A673 (cell line): ENCODE data around the gene PXDN. TPM values are rescaled to one million over a fixed set of nuclear protein-coding genes. Genes with fewer than 3 reads are reported as not detected.
A peak's percentile ranks its signal among the peaks of the same experiment; 100 is the strongest.

ENCODE experiments used
- BruUV-seq: library from RNA; stranded (reverse); fragments of 400-500 nt; replicated peaks from 2 replicates; lab custom pipeline; 2021; lab: Mats Ljungman, UMichigan
- CTCF ChIA-PET: fragments of 300-600 bp; sonication (Branson Sonifier 250); formaldehyde crosslinking; loops from one replicate; lab custom pipeline; 2022; ENCODE audit warnings: antibody characterized with exemption; lab: Charles Lee
- POLR2A ChIA-PET: fragments of 300-600 bp; sonication (Branson Sonifier 250); formaldehyde crosslinking; loops from one replicate; lab custom pipeline; 2022; ENCODE audit warnings: antibody characterized with exemption; ENCODE audit not compliant: low non-redundant PET; lab: Charles Lee
- DNase-seq: peaks from one replicate; pipeline ENCODE4 v3.0.0-alpha.2; 2015; ENCODE audit warnings: low spot score
- H3K27ac ChIP-seq: fragments of 200-600 bp; sonication (generic); 2 replicates; pipeline ENCODE4 v1.5.1; 2016; ENCODE audit warnings: mixed run types, low read depth, mild to moderate bottlenecking, mixed read lengths, antibody characterized with exemption, low read length; ENCODE audit not compliant: poor library complexity, severe bottlenecking
- H3K27me3 ChIP-seq: fragments of 200-600 bp; sonication (generic); replicated peaks from 2 replicates; pipeline ENCODE4 v1.6.1; 2017; ENCODE audit warnings: mixed run types, low read depth, mild to moderate bottlenecking, mixed read lengths, antibody characterized with exemption, low read length; ENCODE audit not compliant: insufficient read depth, poor library complexity
- H3K36me3 ChIP-seq: fragments of 200-600 bp; sonication (generic); 2 replicates; pipeline ENCODE4 v1.6.1; 2016; ENCODE audit warnings: mixed run types, mild to moderate bottlenecking, mixed read lengths, antibody characterized with exemption, low read length; ENCODE audit not compliant: insufficient read depth, poor library complexity, severe bottlenecking
- H3K4me1 ChIP-seq: fragments of 200-600 bp; sonication (generic); 2 replicates; pipeline ENCODE4 v1.6.1; 2017; ENCODE audit warnings: mixed run types, mild to moderate bottlenecking, mixed read lengths, antibody characterized with exemption, low read length; ENCODE audit not compliant: insufficient read depth, poor library complexity, severe bottlenecking
- H3K4me3 ChIP-seq: fragments of 200-600 bp; sonication (generic); 2 replicates; pipeline ENCODE4 v1.5.1; 2016; ENCODE audit warnings: low read depth, mixed run types, mild to moderate bottlenecking, mixed read lengths, low read length; ENCODE audit not compliant: poor library complexity, severe bottlenecking
- H3K9me3 ChIP-seq: fragments of 200-600 bp; sonication (generic); 2 replicates; pipeline ENCODE4 v1.6.1; 2016; ENCODE audit warnings: mixed run types, low read depth, mild to moderate bottlenecking, mixed read lengths, antibody characterized with exemption, low read length; ENCODE audit not compliant: poor library complexity, severe bottlenecking
- CTCF ChIP-seq: fragments of 300-800, 200-600 bp; sonication (generic); conservative IDR thresholded peaks from 2 replicates; pipeline ENCODE4 v1.5.1; 2017; ENCODE audit warnings: low read depth, mild to moderate bottlenecking, antibody characterized with exemption, low read length, moderate library complexity, mixed read lengths
- EZH2 ChIP-seq: fragments of 200-600 bp; sonication (generic); IDR thresholded peaks from 2 replicates; pipeline ENCODE4 v1.6.1; 2017; ENCODE audit warnings: borderline replicate concordance, low read depth, mild to moderate bottlenecking, mixed read lengths, antibody characterized with exemption, low read length; ENCODE audit not compliant: poor library complexity, severe bottlenecking
- intact Hi-C: fragments of 100-400 bp; cut with micrococcal nuclease; formaldehyde crosslinking; loops from one replicate; pipeline ENCODE4 v1.10.0; 2022; ENCODE audit not compliant: unreplicated experiment
- total RNA-seq: library from RNA; stranded (reverse); gene quantifications from 2 replicates; pipeline ENCODE4 v1.2.3, GENCODE V29; 2021

The PXDN gene
- total RNA-seq, 1 experiment from 2014 or later = 162 TPM

GRCh38 chr2:1658394-1659151 is 85.7 kb downstream of the PXDN start:
- BruUV-seq = no TSS peak
- no peaks in the 10 kb centered on the region for H3K9me3 ChIP-seq
- H3K27me3 ChIP-seq = no peaks in the 10 kb centered on the region
- intact Hi-C loops = no loop called here
- H3K4me3 ChIP-seq = no peak overlapping the region
- TF ChIP-seq EZH2 = no peak
- TF ChIP-seq CTCF = no peak
- ChIA-PET CTCF (interaction anchor here (0.7 kb wide), 1 partner anchor 67 kb away, joined by 7 read pairs; no protein-coding TSS in a partner anchor), POLR2A (no interaction called here)
- H3K36me3 ChIP-seq = peaks cover 57% of the 10 kb centered on the region
- no peak for DNase-seq
- H3K27ac ChIP-seq = no peak overlapping the region
- no peaks in the 10 kb centered on the region for H3K4me1 ChIP-seq

- BruUV-seq = no TSS peak
- H3K4me3 ChIP-seq = no peak overlapping the region
- intact Hi-C loops = no loop called here
- DNase-seq = no peak
- ChIA-PET CTCF (interaction anchor here (0.6 to 0.7 kb wide), 2 partner anchors 66 to 88 kb away, joined by 3 to 7 read pairs; no protein-coding TSS in a partner anchor), POLR2A (no interaction called here)
- H3K27me3 ChIP-seq = no peaks in the 10 kb centered on the region
- no peak for TF ChIP-seq CTCF
- TF ChIP-seq EZH2 = no peak
- no peaks in the 10 kb centered on the region for H3K4me1 ChIP-seq
- H3K27ac ChIP-seq = no peak overlapping the region
- H3K9me3 ChIP-seq = no peaks in the 10 kb centered on the region
- H3K36me3 ChIP-seq = peaks cover 57% of the 10 kb centered on the region
These were observed 87.1 kb downstream of the PXDN start for GRCh38 chr2:1656961-1657841.

GRCh38 chr2:1656326-1656960 is 87.9 kb downstream of the PXDN start:
- no peaks in the 10 kb centered on the region for H3K9me3 ChIP-seq
- H3K36me3 ChIP-seq = peaks cover 51% of the 10 kb centered on the region
- BruUV-seq = no TSS peak
- no peak overlapping the region for H3K27ac ChIP-seq
- intact Hi-C loops = no loop called here
- 0 out of 2 replicates have a peak, but pooled peaks have one; percentile 15 for TF ChIP-seq CTCF
- no peak for TF ChIP-seq EZH2
- H3K27me3 ChIP-seq = no peaks in the 10 kb centered on the region
- CTCF ChIA-PET = no interaction called here
- no peak overlapping the region for H3K4me3 ChIP-seq
- DNase-seq = no peak
- POLR2A ChIA-PET = no interaction called here
- no peaks in the 10 kb centered on the region for H3K4me1 ChIP-seq
